Adrenal gland (tissue), 5 donors: Measurements from ENCODE around the gene NIPSNAP2.

ENCODE experiments used
- POLR2A ChIP-seq, 2 donors: fragments of 450-650 bp; IDR thresholded peaks; one replicate each; pipeline ENCODE4 v1.6.1; 2017; ENCODE audit warnings: antibody characterized with exemption in 2 of 2, mild to moderate bottlenecking in 2 of 2, moderate library complexity in 1 of 2
- TF ChIP-seq, protein P1 (sequence below), 6 experiments: fragments of 450-650 bp in 4 of 6; fragments of 200-600 bp in 2 of 6; sonication (generic) in 1 of 6; IDR thresholded peaks; 1 replicate in 5 of 6; 2 replicates in 1 of 6; pipeline versions ENCODE4 v1.5.1 to v1.8.0; 2016 to 2021; ENCODE audit warnings: antibody characterized with exemption in 6 of 6, mild to moderate bottlenecking in 2 of 6, moderate library complexity in 1 of 6
- donor health status: DM: no; HTN: no; CAD: no.

DNA sequence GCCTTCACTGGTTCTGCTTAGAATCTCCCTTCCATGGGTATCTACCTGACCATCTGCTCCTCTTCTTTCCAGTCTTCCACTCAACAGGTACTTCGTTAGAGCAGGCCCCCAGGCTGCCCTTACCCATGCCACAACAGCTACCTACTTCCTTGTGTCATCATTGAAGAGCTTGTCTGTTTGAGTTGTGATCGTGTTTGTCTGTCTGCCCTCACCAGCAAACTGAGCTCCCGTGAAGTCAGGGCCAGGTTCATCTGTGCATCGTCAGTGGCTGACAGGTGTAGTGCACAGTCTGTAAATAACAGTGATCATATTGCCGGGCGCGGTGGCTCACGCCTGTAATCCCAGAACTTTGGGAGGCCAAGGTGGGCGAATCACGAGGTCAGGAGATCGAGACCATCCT is 5.0 kb downstream of the NIPSNAP2 start:
- TF ChIP-seq, protein P1, sequence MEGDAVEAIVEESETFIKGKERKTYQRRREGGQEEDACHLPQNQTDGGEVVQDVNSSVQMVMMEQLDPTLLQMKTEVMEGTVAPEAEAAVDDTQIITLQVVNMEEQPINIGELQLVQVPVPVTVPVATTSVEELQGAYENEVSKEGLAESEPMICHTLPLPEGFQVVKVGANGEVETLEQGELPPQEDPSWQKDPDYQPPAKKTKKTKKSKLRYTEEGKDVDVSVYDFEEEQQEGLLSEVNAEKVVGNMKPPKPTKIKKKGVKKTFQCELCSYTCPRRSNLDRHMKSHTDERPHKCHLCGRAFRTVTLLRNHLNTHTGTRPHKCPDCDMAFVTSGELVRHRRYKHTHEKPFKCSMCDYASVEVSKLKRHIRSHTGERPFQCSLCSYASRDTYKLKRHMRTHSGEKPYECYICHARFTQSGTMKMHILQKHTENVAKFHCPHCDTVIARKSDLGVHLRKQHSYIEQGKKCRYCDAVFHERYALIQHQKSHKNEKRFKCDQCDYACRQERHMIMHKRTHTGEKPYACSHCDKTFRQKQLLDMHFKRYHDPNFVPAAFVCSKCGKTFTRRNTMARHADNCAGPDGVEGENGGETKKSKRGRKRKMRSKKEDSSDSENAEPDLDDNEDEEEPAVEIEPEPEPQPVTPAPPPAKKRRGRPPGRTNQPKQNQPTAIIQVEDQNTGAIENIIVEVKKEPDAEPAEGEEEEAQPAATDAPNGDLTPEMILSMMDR (IDR thresholded peaks at IDR 0.05): no peak
- TF ChIP-seq POLR2A (IDR thresholded peaks at IDR 0.05): no peak
